HFF-Myc (cell line): Measurements from ENCODE around the gene ME3.

Source experiments
- DNase-seq: peaks from one replicate; pipeline ENCODE4 v3.0.0-alpha.2; 2011; ENCODE audit warnings: low read depth; ENCODE audit errors: extremely low read depth
- H3K4me3 ChIP-seq: replicated peaks from 2 replicates; pipeline ENCODE4 v1.5.1; 2011; ENCODE audit warnings: low read depth, mild to moderate bottlenecking, control low read depth, low read length
- CTCF ChIP-seq: IDR thresholded peaks from 2 replicates; pipeline ENCODE4 v1.5.1; 2012; ENCODE audit warnings: mild to moderate bottlenecking, low read depth, low read length, control low read depth; ENCODE audit errors: missing control alignments

Gene ME3

GRCh38 chr11:86447763-86448480 lies 224.5 kb downstream of the ME3 start:
- no peak for TF ChIP-seq CTCF
- H3K4me3 ChIP-seq: no peak overlapping the region
- no peak for DNase-seq

DNA sequence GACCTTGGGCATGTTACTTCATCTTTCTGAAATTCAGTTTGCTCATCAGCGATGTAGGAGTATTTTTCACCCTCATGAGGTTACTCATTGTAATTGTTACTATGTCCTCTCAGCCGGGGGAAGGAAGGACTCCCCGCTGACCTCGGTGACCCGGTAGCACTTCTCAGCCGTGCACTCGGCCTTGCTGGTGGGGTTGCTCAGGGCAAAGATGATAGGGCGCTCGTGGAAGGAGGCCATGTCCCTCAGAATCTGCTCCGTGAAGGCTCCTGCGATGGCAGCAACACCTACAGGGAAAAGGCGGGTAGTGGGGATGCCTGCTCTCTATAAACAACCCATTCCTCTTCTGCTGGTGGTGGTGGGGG lies 225.5 kb downstream of the ME3 start:
- no peak for DNase-seq
- TF ChIP-seq CTCF: no peak
- H3K4me3 ChIP-seq: no peak overlapping the region

- no peak for DNase-seq
- no peak for TF ChIP-seq CTCF
- no peak overlapping the region for H3K4me3 ChIP-seq
These were observed 226.1 kb downstream of the ME3 start for GRCh38 chr11:86446163-86446923.

DNA sequence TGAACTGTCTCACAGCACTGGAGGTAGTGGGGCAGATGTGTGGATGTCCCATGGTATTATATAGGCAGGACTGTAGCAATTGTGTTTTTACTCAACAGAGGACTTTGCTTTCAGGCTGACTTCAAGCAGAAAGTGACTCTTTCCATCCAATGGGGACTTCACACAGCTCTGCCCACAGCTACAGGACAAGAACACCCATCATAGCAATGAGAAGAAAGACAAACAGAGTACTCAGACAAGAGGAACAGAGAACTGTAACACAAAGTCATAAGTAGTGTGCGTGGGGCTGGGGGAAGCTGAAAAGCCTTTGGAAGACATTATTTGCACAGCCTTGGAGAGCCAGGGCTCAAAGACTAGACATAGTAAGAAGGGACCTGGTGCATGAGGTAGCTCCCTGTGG lies 227.4 kb downstream of the ME3 start:
- no peak overlapping the region for H3K4me3 ChIP-seq
- no peak for TF ChIP-seq CTCF
- DNase-seq: no peak

DNA sequence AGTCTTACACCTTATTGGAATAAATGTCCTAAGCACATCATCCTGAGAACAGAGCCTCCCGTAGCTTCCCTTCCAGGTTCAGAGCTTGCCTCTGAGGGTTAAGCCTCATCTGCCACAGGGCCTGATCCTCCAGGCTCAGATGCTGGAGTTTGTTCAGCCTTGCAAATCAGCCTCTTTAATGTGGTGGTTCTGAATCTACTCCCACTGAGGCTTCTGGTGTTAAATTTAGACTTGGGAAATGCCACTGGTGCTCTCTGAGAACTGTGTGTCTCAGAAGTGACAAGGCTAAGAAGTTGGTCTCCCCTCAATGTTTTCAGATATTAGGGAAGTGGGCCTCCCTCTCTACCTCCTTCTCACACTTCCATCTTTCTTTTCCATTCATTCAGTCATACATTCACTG lies 229.0 kb downstream of the ME3 start:
- DNase-seq: no peak
- TF ChIP-seq CTCF: no peak
- H3K4me3 ChIP-seq: no peak overlapping the region

GRCh38 chr11:86442827-86443226 lies 229.6 kb downstream of the ME3 start:
- TF ChIP-seq CTCF: no peak
- no peak for DNase-seq
- H3K4me3 ChIP-seq: no peak overlapping the region
